NCI-H1694 treated with DMSO at 0.1 percent for 48 hours (cell line): ENCODE data around the gene ASXL1.
"Not testable (repeated sequence)": the region's sequence is repeated elsewhere in the genome, so short reads cannot be mapped to it uniquely, and the experiment has no call there.

Experiments
- DNase-seq: peaks from one replicate; lab custom pipeline; 2025; lab: John Stamatoyannopoulos, UW

Gene ASXL1

GRCh38 chr20:32407131-32407750 is 49.1 kb downstream of the ASXL1 start:
- not testable (repeated sequence) for DNase-seq

DNA sequence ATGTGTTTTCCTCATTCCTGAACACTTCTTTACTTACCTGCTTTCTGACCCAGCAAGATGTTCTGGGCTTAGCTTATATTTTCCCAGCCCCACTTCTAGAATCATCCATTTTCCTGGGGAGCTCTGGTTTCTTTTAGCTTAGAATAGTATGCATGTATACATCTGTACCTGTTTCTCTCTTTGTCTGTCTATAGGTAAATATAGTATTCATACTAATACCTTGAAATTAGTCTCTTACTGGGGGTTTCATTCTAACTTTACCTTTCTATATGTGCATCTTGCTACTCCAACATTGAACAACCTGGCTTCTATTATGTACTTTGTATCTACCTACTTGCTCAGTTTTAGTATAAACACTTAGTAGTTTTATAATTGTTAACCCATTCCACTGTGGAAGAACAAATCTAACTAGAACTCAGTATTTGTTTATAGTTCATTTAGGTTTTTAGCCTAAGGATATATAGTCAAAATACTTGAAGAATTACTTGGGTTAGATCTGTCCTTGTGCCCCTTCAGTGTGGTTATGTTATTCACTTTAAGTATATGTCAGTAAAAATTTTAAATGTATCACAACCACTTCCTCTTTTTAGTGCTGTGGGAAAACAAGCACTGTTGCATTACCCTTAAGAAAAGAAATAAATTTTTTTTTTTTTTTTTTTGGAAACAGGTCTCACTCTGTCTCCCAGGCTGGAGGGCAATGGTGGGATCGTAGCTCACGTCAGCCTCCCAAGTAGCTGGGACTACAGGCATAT is 54.0 kb downstream of the ASXL1 start:
- no peak for DNase-seq

DNA sequence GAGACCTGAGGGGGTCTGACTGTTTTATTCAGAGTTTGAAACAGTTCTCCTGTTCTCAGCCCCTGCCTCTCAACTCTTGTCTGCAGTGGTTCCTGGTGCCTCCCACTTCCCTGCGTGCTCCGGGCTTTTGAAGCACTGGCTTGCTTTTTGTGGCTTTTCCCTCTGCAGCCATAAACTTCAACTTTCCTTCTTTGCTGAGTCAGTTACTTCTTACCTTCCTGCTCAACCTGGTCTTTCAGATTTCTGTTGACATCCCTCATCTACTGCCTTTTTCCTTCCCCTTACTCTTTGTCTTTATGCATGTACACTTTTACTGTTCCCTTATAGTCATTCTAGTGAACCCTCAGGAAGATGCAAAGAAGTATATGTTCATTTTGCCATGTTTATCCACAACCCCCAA is 57.4 kb downstream of the ASXL1 start:
- no peak for DNase-seq

GRCh38 chr20:32416206-32416605 is 58.1 kb downstream of the ASXL1 start:
- no peak for DNase-seq

DNA sequence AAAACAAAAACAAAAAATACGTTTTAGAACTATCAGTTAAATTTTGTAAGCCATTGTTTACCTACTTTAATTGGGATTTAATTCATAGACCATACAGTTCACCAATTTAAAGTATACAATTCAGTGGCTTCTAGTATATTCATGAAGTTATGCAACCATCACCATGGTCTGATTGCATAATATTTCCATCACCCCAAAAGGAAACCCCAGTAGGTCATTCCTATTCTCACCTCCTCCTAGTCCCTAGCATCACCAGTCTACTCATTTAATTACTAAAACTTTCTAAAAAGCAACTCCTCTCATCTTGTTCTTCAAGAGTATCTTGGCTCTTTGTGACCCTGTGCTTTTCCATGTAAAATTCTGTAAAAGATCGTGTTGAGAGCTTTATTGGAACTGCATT is 60.2 kb downstream of the ASXL1 start:
- DNase-seq: no peak

DNA sequence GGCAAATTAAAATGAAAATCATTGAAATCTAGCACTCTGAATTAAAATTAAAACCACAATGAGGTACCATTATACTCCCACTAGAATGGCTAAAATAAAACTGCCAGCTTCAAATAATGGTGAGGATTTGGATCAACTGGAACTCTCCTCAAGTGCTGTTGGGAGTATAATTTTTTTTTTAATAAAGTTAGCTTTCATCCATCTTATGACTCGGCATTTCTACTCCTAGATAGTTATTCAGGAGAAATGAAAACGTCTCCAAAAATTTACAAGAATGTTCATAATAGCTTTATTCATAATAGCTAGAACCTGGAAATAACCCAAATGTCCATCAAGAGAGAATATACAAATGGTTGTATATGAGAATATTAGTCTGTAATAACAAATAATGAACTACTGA is 63.2 kb downstream of the ASXL1 start:
- no peak for DNase-seq

GRCh38 chr20:32427996-32428395 is 69.9 kb downstream of the ASXL1 start:
- no peak for DNase-seq

DNA sequence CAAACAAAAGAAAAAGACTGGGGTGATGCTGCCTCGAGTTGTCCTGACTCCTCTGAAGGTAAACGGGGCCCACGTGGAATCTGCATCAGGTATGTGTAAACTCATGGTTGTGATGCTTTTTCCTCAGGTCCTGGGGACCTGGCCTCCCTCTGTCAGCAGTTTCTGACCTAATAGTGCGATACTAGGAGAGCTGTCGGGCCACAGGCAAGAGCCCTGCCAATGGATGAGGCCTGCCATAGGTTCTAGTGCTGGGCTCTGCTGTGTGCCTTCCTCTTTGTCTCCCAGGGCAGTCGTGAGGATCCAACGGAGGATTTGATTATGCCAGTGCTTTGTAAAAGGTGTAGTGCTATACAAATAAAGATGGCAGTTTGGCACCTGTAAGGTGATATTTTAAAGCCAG is 71.2 kb downstream of the ASXL1 start:
- no peak for DNase-seq

- no peak for DNase-seq
Measured at GRCh38 chr20:32429745-32430360, 71.7 kb downstream of the ASXL1 start.

DNA sequence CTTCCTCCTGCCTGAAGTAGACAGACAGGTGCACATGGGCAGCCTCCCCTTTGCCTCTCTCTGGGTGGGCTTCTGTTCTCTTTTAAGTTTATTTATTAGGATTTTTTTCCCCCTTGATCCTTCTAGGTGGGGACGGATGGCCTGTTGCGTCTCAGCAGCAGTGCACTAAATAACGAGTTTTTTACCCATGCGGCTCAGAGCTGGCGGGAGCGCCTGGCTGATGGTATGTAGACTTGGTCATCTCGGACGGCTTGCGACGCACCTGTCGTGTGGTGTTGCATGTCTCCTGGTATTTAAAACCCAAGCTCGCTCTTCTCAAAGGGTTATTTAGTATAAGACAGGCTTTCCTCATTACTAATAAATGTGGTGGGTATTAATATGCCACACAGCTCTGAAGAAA is 73.3 kb downstream of the ASXL1 start:
- no peak for DNase-seq

GRCh38 chr20:32432277-32432676 is 74.1 kb downstream of the ASXL1 start:
- DNase-seq: no peak

- no peak for DNase-seq
Measured at GRCh38 chr20:32433311-32434021, 75.3 kb downstream of the ASXL1 start.

DNA sequence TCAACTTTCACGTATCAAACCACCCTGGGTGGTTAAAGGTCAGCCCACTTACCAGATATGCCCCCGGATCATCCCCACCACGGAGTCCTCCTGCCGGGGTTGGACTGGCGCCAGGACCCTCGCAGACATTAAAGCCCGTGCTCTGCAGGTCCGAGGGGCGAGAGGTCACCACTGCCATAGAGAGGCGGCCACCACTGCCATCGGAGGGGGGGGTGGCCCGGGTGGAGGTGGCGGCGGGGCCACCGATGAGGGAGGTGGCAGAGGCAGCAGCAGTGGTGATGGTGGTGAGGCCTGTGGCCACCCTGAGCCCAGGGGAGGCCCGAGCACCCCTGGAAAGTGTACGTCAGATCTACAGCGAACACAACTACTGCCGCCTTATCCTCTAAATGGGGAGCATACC is 76.3 kb downstream of the ASXL1 start:
- DNase-seq: no peak

GRCh38 chr20:32435449-32436107 is 77.4 kb downstream of the ASXL1 start:
- no peak for DNase-seq

DNA sequence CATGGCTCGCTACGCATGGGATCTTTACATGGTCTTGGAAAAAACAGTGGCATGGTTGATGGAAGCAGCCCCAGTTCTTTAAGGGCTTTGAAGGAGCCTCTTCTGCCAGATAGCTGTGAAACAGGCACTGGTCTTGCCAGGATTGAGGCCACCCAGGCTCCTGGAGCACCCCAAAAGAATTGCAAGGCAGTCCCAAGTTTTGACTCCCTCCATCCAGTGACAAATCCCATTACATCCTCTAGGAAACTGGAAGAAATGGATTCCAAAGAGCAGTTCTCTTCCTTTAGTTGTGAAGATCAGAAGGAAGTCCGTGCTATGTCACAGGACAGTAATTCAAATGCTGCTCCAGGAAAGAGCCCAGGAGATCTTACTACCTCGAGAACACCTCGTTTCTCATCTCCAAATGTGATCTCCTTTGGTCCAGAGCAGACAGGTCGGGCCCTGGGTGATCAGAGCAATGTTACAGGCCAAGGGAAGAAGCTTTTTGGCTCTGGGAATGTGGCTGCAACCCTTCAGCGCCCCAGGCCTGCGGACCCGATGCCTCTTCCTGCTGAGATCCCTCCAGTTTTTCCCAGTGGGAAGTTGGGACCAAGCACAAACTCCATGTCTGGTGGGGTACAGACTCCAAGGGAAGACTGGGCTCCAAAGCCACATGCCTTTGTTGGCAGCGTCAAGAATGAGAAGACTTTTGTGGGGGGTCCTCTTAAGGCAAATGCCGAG is 78.2 kb downstream of the ASXL1 start:
- DNase-seq: no peak

- DNase-seq: no peak
Measured at GRCh38 chr20:32436968-32437367, 78.8 kb downstream of the ASXL1 start.

GRCh38 chr20:32437391-32438074 is 79.4 kb downstream of the ASXL1 start:
- no peak for DNase-seq

- no peak for DNase-seq
Measured at GRCh38 chr20:32438331-32438858, 80.3 kb downstream of the ASXL1 start.

DNA sequence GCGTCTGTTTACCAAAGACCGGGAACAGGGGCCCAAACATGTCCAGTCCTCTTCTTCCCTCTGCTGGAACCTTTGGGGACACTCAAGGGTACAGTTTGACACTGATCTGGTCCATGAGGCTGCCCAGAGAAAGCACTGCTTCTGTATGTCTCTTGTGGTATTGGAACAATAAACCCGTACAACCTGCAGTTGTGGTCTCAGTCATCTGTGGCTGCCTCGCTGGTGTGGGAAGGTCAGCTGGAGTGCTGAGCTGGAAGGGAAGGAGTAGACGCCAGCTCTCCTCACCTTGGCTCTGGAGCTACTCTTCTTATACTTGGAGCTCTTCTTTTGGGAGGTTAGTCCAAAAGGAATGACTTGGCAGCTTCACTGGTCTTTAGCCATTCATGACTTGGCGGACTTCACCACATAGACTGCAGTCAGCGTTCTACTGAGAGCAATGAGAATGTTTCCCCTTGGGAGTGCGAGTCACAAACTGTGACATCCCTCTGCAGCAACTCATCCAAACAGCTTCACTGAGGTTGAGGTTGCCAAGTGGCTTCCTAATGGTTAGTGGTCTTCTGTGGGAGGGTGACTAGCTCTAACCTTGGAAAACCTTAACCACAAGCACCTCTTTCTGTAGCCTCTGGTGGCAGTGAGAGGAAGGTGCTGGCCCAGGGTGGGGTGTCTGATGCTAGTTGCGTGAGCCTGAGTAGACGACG is 81.2 kb downstream of the ASXL1 start:
- no peak for DNase-seq
